Measurements from ENCODE around the gene SRMS. TPM values are rescaled to one million over a fixed set of nuclear protein-coding genes. Genes with fewer than 3 reads are reported as not detected.

Gene SRMS
- total RNA-seq, 6 donors from 2014 or later = not detected

DNA sequence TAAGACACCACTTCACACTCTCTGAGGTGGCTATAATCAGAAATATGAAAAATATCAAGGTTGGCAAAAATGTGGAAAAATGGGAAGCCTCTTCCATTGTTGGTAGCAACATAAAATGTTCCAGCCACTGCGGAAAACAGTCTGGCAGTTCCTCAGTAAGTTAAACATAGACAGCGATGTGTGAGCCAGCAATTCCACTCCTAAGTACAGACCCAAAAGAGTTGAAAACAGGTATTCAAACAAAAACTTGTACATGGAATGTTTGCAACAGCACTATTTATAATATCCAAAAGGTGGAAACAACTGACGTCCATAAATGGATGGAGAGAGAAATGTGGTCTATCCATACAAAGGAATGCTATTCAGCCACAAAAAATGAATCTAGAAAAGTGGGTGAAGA is 34.3 kb downstream of the SRMS start:
- H3K4me3 ChIP-seq = no peak overlapping the region
- no peaks in the 10 kb centered on the region for H3K4me1 ChIP-seq
- TF ChIP-seq CTCF (IDR thresholded peaks at IDR 0.05) (no peak), EP300 (IDR thresholded peaks at IDR 0.05) (no peak), POLR2A (IDR thresholded peaks at IDR 0.05) (no peak), POLR2AphosphoS5 (IDR thresholded peaks at IDR 0.05) (no peak)
- no peaks in the 10 kb centered on the region for H3K36me3 ChIP-seq
- no peaks in the 10 kb centered on the region for H3K9me3 ChIP-seq
- no peak overlapping the region for H3K27ac ChIP-seq
- 71 to 91% methylated on average over 3 of the region's 3 CpGs for WGBS, 2 donors
- H3K27me3 ChIP-seq = no peaks in the 10 kb centered on the region
- ATAC-seq (ENCODE audit: low FRiP score in 2 of 2) (no peak), DNase-seq (no peak)

GRCh38 chr20:63509088-63509564 is 38.4 kb downstream of the SRMS start:
- Histone ChIP-seq H3K4me3 (no peak overlapping the region), H3K27me3 (no peaks in the 10 kb centered on the region), H3K27ac (no peak overlapping the region), H3K4me1 (no peaks in the 10 kb centered on the region), H3K9me3 (peaks cover 0 to 10% (median 3%) of the 10 kb centered on the region in 4 donors), H3K36me3 (no peaks in the 10 kb centered on the region)
- no peak for DNase-seq
- WGBS, 2 donors = 78 to 81% methylated on average over 9 of the region's 9 CpGs
- TF ChIP-seq POLR2A (IDR thresholded peaks at IDR 0.05) (no peak), EP300 (IDR thresholded peaks at IDR 0.05) (no peak), POLR2AphosphoS5 (IDR thresholded peaks at IDR 0.05) (no peak), CTCF (IDR thresholded peaks at IDR 0.05) (no peak)
- no peak for ATAC-seq (ENCODE audit: low FRiP score in 2 of 2)

GRCh38 chr20:63508072-63508768 is 39.3 kb downstream of the SRMS start:
- Histone ChIP-seq H3K36me3 (no peaks in the 10 kb centered on the region), H3K4me1 (no peaks in the 10 kb centered on the region), H3K27me3 (no peaks in the 10 kb centered on the region), H3K27ac (no peak overlapping the region), H3K4me3 (no peak overlapping the region), H3K9me3 (peaks cover 0 to 10% (median 3%) of the 10 kb centered on the region in 4 donors)
- ATAC-seq (ENCODE audit: low FRiP score in 2 of 2) (no peak), DNase-seq (peak in 1 of 2 donors; percentile 58)
- no peak for TF ChIP-seq POLR2AphosphoS5 (IDR thresholded peaks at IDR 0.05)
- TF ChIP-seq POLR2A (IDR thresholded peaks at IDR 0.05) = no peak
- TF ChIP-seq CTCF (IDR thresholded peaks at IDR 0.05) = no peak
- TF ChIP-seq EP300 (IDR thresholded peaks at IDR 0.05) = no peak
- 88 to 89% methylated on average over 33 of the region's 33 CpGs for WGBS, 2 donors

GRCh38 chr20:63507083-63507743 is 40.3 kb downstream of the SRMS start:
- H3K4me1 ChIP-seq = no peaks in the 10 kb centered on the region
- TF ChIP-seq POLR2A (IDR thresholded peaks at IDR 0.05) (no peak), EP300 (IDR thresholded peaks at IDR 0.05) (no peak), CTCF (IDR thresholded peaks at IDR 0.05) (no peak), POLR2AphosphoS5 (IDR thresholded peaks at IDR 0.05) (no peak)
- no peaks in the 10 kb centered on the region for H3K36me3 ChIP-seq
- 87 to 91% methylated on average over 26 to 28 of the region's 30 CpGs for WGBS, 2 donors
- no peaks in the 10 kb centered on the region for H3K27me3 ChIP-seq
- peaks cover 0 to 10% (median 3%) of the 10 kb centered on the region in 4 donors for H3K9me3 ChIP-seq
- H3K4me3 ChIP-seq = no peak overlapping the region
- peak in 1 of 2 donors; percentile 76 for DNase-seq
- H3K27ac ChIP-seq = no peak overlapping the region
- ATAC-seq (ENCODE audit: low FRiP score in 2 of 2) = no peak
